Effector CD4-positive, alpha-beta T cell (primary cell): ENCODE measurements around the gene CAT.

ENCODE experiments used
- DNase-seq: peaks from one replicate; pipeline ENCODE4 v3.0.0-alpha.2; 2020

The CAT gene

GRCh38 chr11:34499719-34500500 lies 61.2 kb downstream of the CAT start:
- DNase-seq = no peak

GRCh38 chr11:34501500-34501899 lies 62.8 kb downstream of the CAT start:
- DNase-seq = no peak

GRCh38 chr11:34501949-34502348 lies 63.2 kb downstream of the CAT start:
- no peak for DNase-seq

- no peak for DNase-seq
These were observed 64.2 kb downstream of the CAT start for GRCh38 chr11:34502949-34503348.

GRCh38 chr11:34505874-34506273 lies 67.1 kb downstream of the CAT start:
- no peak for DNase-seq

- DNase-seq = no peak
These were observed 68.4 kb downstream of the CAT start for GRCh38 chr11:34507156-34507555.

GRCh38 chr11:34507610-34508009 lies 68.9 kb downstream of the CAT start:
- DNase-seq = no peak

- no peak for DNase-seq
These were observed 69.8 kb downstream of the CAT start for GRCh38 chr11:34508524-34508923.

GRCh38 chr11:34509336-34509876 lies 70.7 kb downstream of the CAT start:
- DNase-seq = no peak

- DNase-seq = no peak
These were observed 71.5 kb downstream of the CAT start for GRCh38 chr11:34510218-34510617.

GRCh38 chr11:34510673-34511072 lies 71.9 kb downstream of the CAT start:
- no peak for DNase-seq

GRCh38 chr11:34512840-34513681 lies 74.3 kb downstream of the CAT start:
- DNase-seq = peak; percentile 8

- DNase-seq = no peak
These were observed 75.1 kb downstream of the CAT start, which contains the start of gene ELF5 for GRCh38 chr11:34513682-34514449. TSS of gene ELF5 (minus strand) at chr11:34513794. CDS start at chr11:34505749, 8,045 bp downstream.

- DNase-seq = no peak
These were observed 75.9 kb downstream of the CAT start for GRCh38 chr11:34514597-34514996.

- no peak for DNase-seq
These were observed 77.7 kb downstream of the CAT start for GRCh38 chr11:34516247-34517040.

GRCh38 chr11:34519595-34520235 lies 81.0 kb downstream of the CAT start:
- no peak for DNase-seq

- no peak for DNase-seq
These were observed 82.5 kb downstream of the CAT start for GRCh38 chr11:34521265-34521664.
